GM23248 (cell line): Measurements from ENCODE around the gene FREY1.

Source experiments
- EZH2 ChIP-seq: fragments of 200-600 bp; sonication (generic); IDR thresholded peaks from 2 replicates; pipeline ENCODE4 v1.6.1; 2018; ENCODE audit warnings: antibody characterized with exemption, mild to moderate bottlenecking; ENCODE audit not compliant: insufficient read depth, poor library complexity, severe bottlenecking
- EZH2phosphoT487 ChIP-seq: fragments of 200-600 bp; sonication (generic); IDR thresholded peaks from 2 replicates; pipeline ENCODE4 v1.6.1; 2018; ENCODE audit warnings: antibody characterized with exemption, moderate library complexity, mild to moderate bottlenecking, low read depth; ENCODE audit not compliant: insufficient read depth

- TF ChIP-seq EZH2, result no peak
- no peak for TF ChIP-seq EZH2phosphoT487
Measured at GRCh38 chr11:45949992-45950407, 42.9 kb upstream of the FREY1 start.
